Endodermal cell (in vitro differentiated cells): Measurements from ENCODE around the gene NUP50. TPM values are rescaled to one million over a fixed set of nuclear protein-coding genes. Genes with fewer than 3 reads are reported as not detected.

ENCODE experiments used
- DNase-seq: peaks from one replicate; pipeline ENCODE4 v3.0.0-alpha.2; 2017
- H3K27ac ChIP-seq: 2 replicates; pipeline ENCODE4 v1.5.1; 2013; ENCODE audit warnings: mild to moderate bottlenecking, low read depth, low read length, moderate library complexity
- H3K27me3 ChIP-seq: 2 replicates; pipeline ENCODE4 v1.6.1; 2013; ENCODE audit warnings: mild to moderate bottlenecking, low read length, moderate library complexity; ENCODE audit not compliant: insufficient read depth, control insufficient read depth, poor library complexity, severe bottlenecking
- H3K36me3 ChIP-seq: 2 replicates; pipeline ENCODE4 v1.7.0; 2013; ENCODE audit warnings: mild to moderate bottlenecking, low read length, moderate library complexity; ENCODE audit not compliant: control insufficient read depth, insufficient read depth
- H3K4me1 ChIP-seq: one replicate; pipeline ENCODE4 v1.7.0; 2013; ENCODE audit warnings: low read length; ENCODE audit not compliant: control insufficient read depth, insufficient read depth
- H3K4me3 ChIP-seq: 2 replicates; pipeline ENCODE4 v1.5.1; 2013; ENCODE audit warnings: mild to moderate bottlenecking, low read length, moderate library complexity
- H3K9ac ChIP-seq: 2 replicates; pipeline ENCODE4 v1.6.1; 2013; ENCODE audit warnings: mild to moderate bottlenecking, low read length, moderate library complexity; ENCODE audit not compliant: poor library complexity, severe bottlenecking; ENCODE audit errors: extremely low read depth
- H3K9me3 ChIP-seq: 2 replicates; pipeline ENCODE4 v1.6.1; 2013; ENCODE audit warnings: mild to moderate bottlenecking, low read length, moderate library complexity; ENCODE audit not compliant: control insufficient read depth
- H3K27ac Mint-ChIP-seq: 2 replicates; pipeline ENCODE4 v1.8.0; 2020; ENCODE audit warnings: mixed read lengths
- H3K27me3 Mint-ChIP-seq: 2 replicates; pipeline ENCODE4 v1.8.0; 2021; ENCODE audit warnings: mild to moderate bottlenecking, mixed read lengths; ENCODE audit not compliant: insufficient read depth
- H3K36me3 Mint-ChIP-seq: 2 replicates; pipeline ENCODE4 v1.8.0; 2020; ENCODE audit warnings: low read depth, mixed read lengths
- H3K4me1 Mint-ChIP-seq: 2 replicates; pipeline ENCODE4 v1.8.0; 2020; ENCODE audit warnings: mixed read lengths
- H3K4me3 Mint-ChIP-seq: 2 replicates; pipeline ENCODE4 v1.8.0; 2020; ENCODE audit warnings: mild to moderate bottlenecking, moderate library complexity, mixed read lengths
- H3K9me3 Mint-ChIP-seq: 2 replicates; pipeline ENCODE4 v1.8.0; 2020; ENCODE audit warnings: mild to moderate bottlenecking, mixed read lengths
- WGBS, 2 experiments: methylation state at CpG; one replicate each; pipeline versions ENCODE4 v1.1.5 to v1.1.7; 2013; ENCODE audit warnings: missing lambda C conversion rate in 2 of 2, mixed read lengths in 1 of 2; ENCODE audit not compliant: insufficient coverage in 1 of 2, insufficient read length in 1 of 2; 5-methylcytosine and 5-hydroxymethylcytosine counted together
- total RNA-seq, 2 donors: library from RNA; stranded (reverse); fragmentation: NEBNext Ultra II Directional in 1 of 2; extraction: Animal tissue kit (Norgen Biotek cat#: 25700) in 1 of 2; gene quantifications; 2 replicates in 1 of 2; 3 replicates in 1 of 2; pipeline ENCODE4 v1.2.1, GENCODE V29; 2021
- TF ChIP-seq, protein P1 (sequence below): fragments of 200-600 bp; sonication (generic); conservative IDR thresholded peaks from 2 replicates; pipeline ENCODE4 v1.5.0; 2021; ENCODE audit warnings: antibody characterized with exemption, mild to moderate bottlenecking

The NUP50 gene
- total RNA-seq, 2 donors from 2014 or later = 101 to 115 TPM

- Histone ChIP-seq H3K36me3 (peaks cover 4% of the 10 kb centered on the region), H3K27me3 (no peaks in the 10 kb centered on the region), H3K9ac (no peak overlapping the region), H3K9me3 (no peaks in the 10 kb centered on the region), H3K27ac (no peak overlapping the region), H3K4me1 (peaks cover 25% of the 10 kb centered on the region), H3K4me3 (no peak overlapping the region)
- Mint-ChIP-seq H3K27me3 (no peaks in the 10 kb centered on the region), H3K4me3 (no peak overlapping the region), H3K36me3 (peaks cover 7% of the 10 kb centered on the region), H3K9me3 (no peaks in the 10 kb centered on the region), H3K27ac (no peak overlapping the region), H3K4me1 (peaks cover 33% of the 10 kb centered on the region)
- TF ChIP-seq, protein P1, sequence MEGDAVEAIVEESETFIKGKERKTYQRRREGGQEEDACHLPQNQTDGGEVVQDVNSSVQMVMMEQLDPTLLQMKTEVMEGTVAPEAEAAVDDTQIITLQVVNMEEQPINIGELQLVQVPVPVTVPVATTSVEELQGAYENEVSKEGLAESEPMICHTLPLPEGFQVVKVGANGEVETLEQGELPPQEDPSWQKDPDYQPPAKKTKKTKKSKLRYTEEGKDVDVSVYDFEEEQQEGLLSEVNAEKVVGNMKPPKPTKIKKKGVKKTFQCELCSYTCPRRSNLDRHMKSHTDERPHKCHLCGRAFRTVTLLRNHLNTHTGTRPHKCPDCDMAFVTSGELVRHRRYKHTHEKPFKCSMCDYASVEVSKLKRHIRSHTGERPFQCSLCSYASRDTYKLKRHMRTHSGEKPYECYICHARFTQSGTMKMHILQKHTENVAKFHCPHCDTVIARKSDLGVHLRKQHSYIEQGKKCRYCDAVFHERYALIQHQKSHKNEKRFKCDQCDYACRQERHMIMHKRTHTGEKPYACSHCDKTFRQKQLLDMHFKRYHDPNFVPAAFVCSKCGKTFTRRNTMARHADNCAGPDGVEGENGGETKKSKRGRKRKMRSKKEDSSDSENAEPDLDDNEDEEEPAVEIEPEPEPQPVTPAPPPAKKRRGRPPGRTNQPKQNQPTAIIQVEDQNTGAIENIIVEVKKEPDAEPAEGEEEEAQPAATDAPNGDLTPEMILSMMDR = no peak
- DNase-seq = no peak
- WGBS, 2 experiments = 94% methylated on average over 17 of the region's 17 CpGs
Observed at GRCh38 chr22:45194686-45195085, 31.0 kb downstream of the NUP50 start.

- DNase-seq = no peak
- peaks cover 39% of the 10 kb centered on the region for H3K4me1 Mint-ChIP-seq
- no peak overlapping the region for H3K27ac Mint-ChIP-seq
- Histone ChIP-seq H3K27me3 (no peaks in the 10 kb centered on the region), H3K4me3 (no peak overlapping the region), H3K9ac (no peak overlapping the region), H3K36me3 (peaks cover 7% of the 10 kb centered on the region), H3K4me1 (peaks cover 28% of the 10 kb centered on the region), H3K27ac (no peak overlapping the region), H3K9me3 (no peaks in the 10 kb centered on the region)
- no peaks in the 10 kb centered on the region for H3K27me3 Mint-ChIP-seq
- H3K4me3 Mint-ChIP-seq = no peak overlapping the region
- TF ChIP-seq, protein P1 = no peak
- no peaks in the 10 kb centered on the region for H3K9me3 Mint-ChIP-seq
- H3K36me3 Mint-ChIP-seq = peaks cover 10% of the 10 kb centered on the region
- 93 to 97% methylated on average over 5 to 7 of the region's 7 CpGs for WGBS, 2 experiments
Observed at GRCh38 chr22:45195616-45196015, 31.9 kb downstream of the NUP50 start.

DNA sequence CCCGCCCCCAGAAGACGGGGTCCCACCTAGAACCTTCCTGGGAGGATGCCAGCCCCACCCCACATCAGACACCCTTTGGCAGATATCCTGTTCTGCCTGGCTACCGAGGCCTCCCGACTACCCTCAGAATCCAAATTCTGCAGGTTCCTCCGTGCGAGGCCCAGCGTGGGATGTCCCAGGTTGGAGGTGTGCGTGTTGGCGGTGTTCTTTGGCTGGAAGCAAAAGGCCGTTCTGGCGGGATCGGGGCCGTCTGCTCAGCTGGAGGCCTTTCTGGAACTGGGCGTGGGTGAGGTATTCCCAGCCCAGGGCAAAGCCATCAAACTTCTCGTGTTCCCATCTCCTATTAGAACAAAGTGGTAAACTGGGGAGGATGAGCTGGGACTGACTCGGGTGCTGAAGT lies 32.6 kb downstream of the NUP50 start:
- no peak for DNase-seq
- Mint-ChIP-seq H3K36me3 (peaks cover 10% of the 10 kb centered on the region), H3K27ac (no peak overlapping the region), H3K4me3 (no peak overlapping the region), H3K4me1 (peaks cover 46% of the 10 kb centered on the region), H3K27me3 (no peaks in the 10 kb centered on the region), H3K9me3 (no peaks in the 10 kb centered on the region)
- H3K9me3 ChIP-seq = no peaks in the 10 kb centered on the region
- no peak overlapping the region for H3K27ac ChIP-seq
- WGBS, 2 experiments = 94 to 96% methylated on average over 13 to 16 of the region's 16 CpGs
- H3K9ac ChIP-seq = no peak overlapping the region
- peaks cover 33% of the 10 kb centered on the region for H3K4me1 ChIP-seq
- TF ChIP-seq, protein P1 = no peak
- H3K27me3 ChIP-seq = no peaks in the 10 kb centered on the region
- H3K36me3 ChIP-seq = peaks cover 8% of the 10 kb centered on the region
- no peak overlapping the region for H3K4me3 ChIP-seq
